ENCODE data around the gene EEF1G. TPM values are rescaled to one million over a fixed set of nuclear protein-coding genes. Genes with fewer than 3 reads are reported as not detected.
A peak's percentile ranks its signal among the peaks of the same experiment; 100 is the strongest.

The EEF1G gene
- total and polyA plus RNA-seq, 2 of the 13 experiments (the other 11 are each of a cell fraction or from before 2014, with no cell fraction given) = 1,787 to 2,144 TPM

GRCh38 chr11:62601122-62601371 is 27.4 kb upstream of the EEF1G start (continued):
- TF ChIP-seq RNF219 (CRISPR knock-in tag; IDR thresholded peaks at IDR 0.05) (peak; percentile 82; the same call in 1 of the 2 replicates), HBP1 (CRISPR knock-in tag; IDR thresholded peaks at IDR 0.05; ENCODE audit: low read depth) (no peak), ZMAT5 (CRISPR knock-in tag; IDR thresholded peaks at IDR 0.05; ENCODE audit: borderline replicate concordance, low read depth) (no peak), ATF6 (CRISPR knock-in tag; conservative IDR thresholded peaks at IDR 0.05) (no peak), ZNF607 (CRISPR knock-in tag; IDR thresholded peaks at IDR 0.05; ENCODE audit: borderline replicate concordance) (0 out of 2 replicates have a peak, but pooled peaks have one; percentile 25), ZFP62 (CRISPR knock-in tag; IDR thresholded peaks at IDR 0.05) (no peak), CSRNP2 (CRISPR knock-in tag; conservative IDR thresholded peaks at IDR 0.05; ENCODE audit: low read depth) (no peak), TCF7L2 (IDR thresholded peaks at IDR 0.05; ENCODE audit: low read depth, low read length) (no peak), SRF (IDR thresholded peaks at IDR 0.05; ENCODE audit: low read depth, low read length) (no peak), CCAR2 (optimal IDR thresholded peaks at IDR 0.05; ENCODE audit: low read depth, low read length) (no peak), THRA (CRISPR knock-in tag; IDR thresholded peaks at IDR 0.05; ENCODE audit: borderline replicate concordance) (no peak), SMARCC2 (IDR thresholded peaks at IDR 0.05) (no peak), MYC (CRISPR knock-in tag; IDR thresholded peaks at IDR 0.05; ENCODE audit: borderline replicate concordance) (no peak), HNRNPLL (IDR thresholded peaks at IDR 0.05; ENCODE audit: low read depth, low read length, poor library complexity, severe bottlenecking) (no peak), ZNF34 (CRISPR knock-in tag; IDR thresholded peaks at IDR 0.05; ENCODE audit: borderline replicate concordance) (no peak), SOX5 (CRISPR knock-in tag; IDR thresholded peaks at IDR 0.05; ENCODE audit: borderline replicate concordance) (no peak), POLR2AphosphoS5 (IDR thresholded peaks at IDR 0.05; ENCODE audit: low read depth, low read length) (no peak), GMEB1 (CRISPR knock-in tag; IDR thresholded peaks at IDR 0.05; ENCODE audit: borderline replicate concordance) (peak; percentile 27; the same call in 1 of the 2 replicates), ZNF138 (CRISPR knock-in tag; IDR thresholded peaks at IDR 0.05; ENCODE audit: low read depth) (no peak), IKZF1 (IDR thresholded peaks at IDR 0.05) (no peak), ZMYM2 (CRISPR knock-in tag; IDR thresholded peaks at IDR 0.05) (no peak)

All from HepG2 (cell line).